ENCODE measurements around the gene ABCC11. TPM values are rescaled to one million over a fixed set of nuclear protein-coding genes. Genes with fewer than 3 reads are reported as not detected.

The ABCC11 gene
- total and polyA plus RNA-seq, 2 experiments from 2014 or later = 0.10 TPM; not detected in 1

DNA sequence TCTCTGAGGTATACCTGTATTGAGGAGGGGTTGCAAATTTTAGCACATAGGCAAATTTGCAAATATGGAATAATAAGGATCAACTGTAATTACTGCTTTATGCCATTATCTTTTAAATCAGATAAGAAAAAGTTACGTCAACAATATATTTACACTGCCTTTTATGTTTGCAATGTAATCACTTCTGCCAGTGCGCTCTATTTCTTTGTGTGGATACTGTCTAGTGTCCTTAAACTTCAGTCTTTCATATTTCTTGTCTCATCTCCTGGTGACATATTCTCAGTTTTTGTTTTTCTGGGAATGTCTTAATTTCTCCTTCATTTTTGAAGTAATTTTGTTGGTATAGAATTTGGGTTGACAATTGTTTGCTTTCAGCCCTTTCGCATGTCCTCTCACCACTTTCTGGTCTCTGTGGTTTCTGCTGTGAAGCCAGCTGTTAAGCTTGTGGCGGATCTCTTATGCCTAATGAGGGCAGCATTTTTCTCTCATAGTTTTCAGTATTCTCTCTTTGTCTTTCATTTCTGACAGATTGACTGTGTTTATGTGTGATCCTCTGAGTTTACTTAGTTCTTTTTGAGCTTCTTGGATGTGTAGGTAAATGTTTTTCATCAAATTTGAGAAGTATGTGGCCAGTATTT is 37.6 kb upstream of the ABCC11 start:
- Histone ChIP-seq H3K27ac (ENCODE audit: low read depth) (no peak overlapping the region), H3F3A (replicated peaks; ENCODE audit: low read depth) (no peaks in the 10 kb centered on the region), H3K9me2 (ENCODE audit: insufficient read depth) (no peaks in the 10 kb centered on the region), H3K4me1 (ENCODE audit: insufficient read depth) (peaks cover 13% of the 10 kb centered on the region), H4K20me1 (replicated peaks; ENCODE audit: insufficient read depth) (no peaks in the 10 kb centered on the region), H3K79me2 (replicated peaks; ENCODE audit: insufficient read depth) (no peaks in the 10 kb centered on the region), H3K36me3 (ENCODE audit: insufficient read depth) (peaks cover 12% of the 10 kb centered on the region), H3K4me2 (no peak overlapping the region), H3K27me3 (ENCODE audit: insufficient read depth) (no peaks in the 10 kb centered on the region), H2AFZ (no peak overlapping the region), H3K4me3 (no peak overlapping the region)
- Mint-ChIP-seq H3K27ac (no peak overlapping the region), H3K9me3 (peaks cover 21% of the 10 kb centered on the region), H3K4me1 (peaks cover 18% of the 10 kb centered on the region), H3K4me3 (no peak overlapping the region), H3K36me3 (ENCODE audit: low read depth) (peaks cover 27% of the 10 kb centered on the region), H3K27me3 (ENCODE audit: insufficient read depth, low read depth, poor library complexity) (no peaks in the 10 kb centered on the region)
- TF ChIP-seq ZNF331 (CRISPR knock-in tag; IDR thresholded peaks at IDR 0.05; ENCODE audit: low read depth) = no peak
- TF ChIP-seq, protein P1, sequence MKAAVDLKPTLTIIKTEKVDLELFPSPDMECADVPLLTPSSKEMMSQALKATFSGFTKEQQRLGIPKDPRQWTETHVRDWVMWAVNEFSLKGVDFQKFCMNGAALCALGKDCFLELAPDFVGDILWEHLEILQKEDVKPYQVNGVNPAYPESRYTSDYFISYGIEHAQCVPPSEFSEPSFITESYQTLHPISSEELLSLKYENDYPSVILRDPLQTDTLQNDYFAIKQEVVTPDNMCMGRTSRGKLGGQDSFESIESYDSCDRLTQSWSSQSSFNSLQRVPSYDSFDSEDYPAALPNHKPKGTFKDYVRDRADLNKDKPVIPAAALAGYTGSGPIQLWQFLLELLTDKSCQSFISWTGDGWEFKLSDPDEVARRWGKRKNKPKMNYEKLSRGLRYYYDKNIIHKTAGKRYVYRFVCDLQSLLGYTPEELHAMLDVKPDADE (IDR thresholded peaks at IDR 0.05) = no peak
- TF ChIP-seq JUNB (IDR thresholded peaks at IDR 0.05; ENCODE audit: unreplicated experiment) = no peak
- no peak for TF ChIP-seq STAT1 (IDR thresholded peaks at IDR 0.05; ENCODE audit: unreplicated experiment)
- peak; percentile 9 for DNase-seq (ENCODE audit: low spot score)
- ATAC-seq = no peak

DNA sequence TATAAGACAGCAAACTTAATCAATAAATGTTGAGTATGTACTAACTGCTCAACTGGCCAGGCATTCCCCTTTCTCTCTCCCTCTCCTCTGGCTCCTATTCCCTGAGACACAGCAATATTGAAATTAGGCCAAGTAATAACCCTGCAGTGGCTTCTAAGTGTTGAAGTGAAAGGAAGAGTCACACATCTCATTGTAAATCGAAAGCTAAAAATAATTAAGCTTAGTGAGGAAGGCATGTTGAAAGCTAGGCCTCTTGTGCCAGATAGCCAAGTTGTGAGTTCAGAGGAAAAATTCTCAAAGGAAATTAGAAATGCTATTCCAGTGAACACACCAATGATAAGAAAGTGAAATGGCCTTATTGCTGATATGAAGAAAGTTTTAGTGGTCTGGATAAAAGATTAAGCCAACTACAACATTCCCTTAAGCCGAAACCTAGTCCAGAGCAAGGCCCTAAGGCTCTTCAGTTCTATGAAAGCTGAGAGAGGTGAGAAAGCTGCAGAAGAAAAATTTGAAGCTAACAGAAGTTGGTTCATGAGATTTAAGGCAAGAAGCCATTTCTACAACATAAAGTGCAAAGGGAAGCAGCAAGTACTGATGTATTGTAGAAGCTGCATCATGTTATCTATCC is 35.4 kb upstream of the ABCC11 start:
- H3K27ac Mint-ChIP-seq = peak overlapping the region; percentile 36; the same call in 1 of the 2 replicates
- H3K36me3 ChIP-seq (ENCODE audit: insufficient read depth) = peaks cover 12% of the 10 kb centered on the region
- H3K4me1 ChIP-seq (ENCODE audit: insufficient read depth) = peaks cover 29% of the 10 kb centered on the region

GRCh38 chr16:48280546-48280945 is 33.2 kb upstream of the ABCC11 start:
- Histone ChIP-seq H3K79me2 (replicated peaks; ENCODE audit: insufficient read depth) (no peaks in the 10 kb centered on the region), H3K9me2 (ENCODE audit: insufficient read depth) (no peaks in the 10 kb centered on the region), H3K4me2 (no peak overlapping the region), H2AFZ (no peak overlapping the region), H3K4me1 (ENCODE audit: insufficient read depth) (peaks cover 42% of the 10 kb centered on the region), H3F3A (replicated peaks; ENCODE audit: low read depth) (no peaks in the 10 kb centered on the region), H3K4me3 (no peak overlapping the region), H3K36me3 (ENCODE audit: insufficient read depth) (no peaks in the 10 kb centered on the region), H3K27me3 (ENCODE audit: insufficient read depth) (no peaks in the 10 kb centered on the region), H3K27ac (ENCODE audit: low read depth) (no peak overlapping the region), H4K20me1 (replicated peaks; ENCODE audit: insufficient read depth) (no peaks in the 10 kb centered on the region)
- Mint-ChIP-seq H3K27me3 (ENCODE audit: insufficient read depth, low read depth, poor library complexity) (peaks cover 2% of the 10 kb centered on the region), H3K36me3 (ENCODE audit: low read depth) (peaks cover 6% of the 10 kb centered on the region; the same call in 1 of the 3 replicates), H3K9me3 (no peaks in the 10 kb centered on the region), H3K4me1 (peaks cover 45% of the 10 kb centered on the region), H3K27ac (no peak overlapping the region), H3K4me3 (no peak overlapping the region)
- DNase-seq (ENCODE audit: low spot score) = no peak
- ATAC-seq = no peak
- TF ChIP-seq ZNF462 (CRISPR knock-in tag; IDR thresholded peaks at IDR 0.05) (no peak), CTCF (conservative IDR thresholded peaks at IDR 0.05; ENCODE audit: low read depth in 2 of 2) (no peak), ZNF331 (CRISPR knock-in tag; IDR thresholded peaks at IDR 0.05; ENCODE audit: low read depth) (no peak)

More for the DNA sequence above, 35.4 kb upstream of the ABCC11 start:
- no peaks in the 10 kb centered on the region for H3F3A ChIP-seq (replicated peaks; ENCODE audit: low read depth)
- TF ChIP-seq CREB1 (CRISPR knock-in tag; IDR thresholded peaks at IDR 0.05; ENCODE audit: low read depth) = no peak
- no peak overlapping the region for H3K4me2 ChIP-seq
- H3K27ac ChIP-seq (ENCODE audit: low read depth) = no peak overlapping the region
- ATAC-seq (no peak), DNase-seq (ENCODE audit: low spot score) (no peak)
- peaks cover 19% of the 10 kb centered on the region for H3K9me3 Mint-ChIP-seq
- peaks cover 30% of the 10 kb centered on the region for H3K4me1 Mint-ChIP-seq
- H3K9me2 ChIP-seq (ENCODE audit: insufficient read depth) = no peaks in the 10 kb centered on the region
- H2AFZ ChIP-seq = no peak overlapping the region
- H3K27me3 Mint-ChIP-seq (ENCODE audit: insufficient read depth, low read depth, poor library complexity) = no peaks in the 10 kb centered on the region
- H4K20me1 ChIP-seq (replicated peaks; ENCODE audit: insufficient read depth) = no peaks in the 10 kb centered on the region
- no peaks in the 10 kb centered on the region for H3K79me2 ChIP-seq (replicated peaks; ENCODE audit: insufficient read depth)
- H3K36me3 Mint-ChIP-seq (ENCODE audit: low read depth) = peaks cover 26% of the 10 kb centered on the region
- H3K4me3 ChIP-seq = no peak overlapping the region
- H3K4me3 Mint-ChIP-seq = no peak overlapping the region
- H3K27me3 ChIP-seq (ENCODE audit: insufficient read depth) = no peaks in the 10 kb centered on the region
